HCT116 (cell line): Measurements from ENCODE around the gene GFPT2. TPM values are rescaled to one million over a fixed set of nuclear protein-coding genes. Genes with fewer than 3 reads are reported as not detected.

Experiments
- ATAC-seq: fragments of 200-7000 bp; cut with Tn5 transposase; 2 replicates; pipeline ENCODE4 v1.9.1; 2020; ENCODE audit warnings: mild to moderate bottlenecking, moderate library complexity
- BruUV-seq: library from RNA; stranded (reverse); fragments of 400-500 nt; replicated peaks from 2 replicates; lab custom pipeline; 2021; lab: Mats Ljungman, UMichigan
- CTCF ChIA-PET: fragments of 300-600 bp; sonication (Branson Sonifier 250); formaldehyde crosslinking; loops from one replicate; lab custom pipeline; 2021; ENCODE audit warnings: antibody characterized with exemption; lab: Charles Lee
- POLR2A ChIA-PET: fragments of 300-600, 350-600 bp; sonication (Branson Sonifier 250); formaldehyde crosslinking; loops from one replicate; lab custom pipeline; 2021; ENCODE audit warnings: antibody characterized with exemption; lab: Charles Lee
- RAD21 ChIA-PET, 2 experiments: fragments of 300-600 bp; sonication (Branson Sonifier 250); formaldehyde crosslinking; loops; one replicate each; lab custom pipeline; 2023; ENCODE audit warnings: low total read pairs in 2 of 2; ENCODE audit not compliant: uncharacterized antibody in 2 of 2, unreplicated experiment in 2 of 2, low non-redundant PET in 1 of 2; lab: Charles Lee
- DNase-seq: peaks from one replicate; pipeline ENCODE4 v3.0.0-alpha.2; 2010; ENCODE audit warnings: low read depth, low spot score
- H2AFZ ChIP-seq: fragments of 200-600 bp; shearing (Covaris generic), sonication (generic); 2 replicates; pipeline ENCODE4 v1.6.1; 2017; ENCODE audit warnings: low read depth, mixed run types, mixed read lengths, antibody characterized with exemption, low read length; ENCODE audit not compliant: poor library complexity, severe bottlenecking
- H3K27ac ChIP-seq: 2 replicates; pipeline ENCODE4 v1.5.1; 2012; ENCODE audit warnings: low read depth, low read length
- H3K27me3 ChIP-seq: fragments of 200-600 bp; sonication (generic); 2 replicates; pipeline ENCODE4 v1.6.1; 2016; ENCODE audit warnings: mixed run types, low read length, mixed read lengths; ENCODE audit not compliant: insufficient read depth
- H3K36me3 ChIP-seq, 2 experiments: fragments of 200-500 bp in 1 of 2; fragments of 200-600 bp in 1 of 2; sonication (Bioruptor generic) in 1 of 2; sonication (generic) in 1 of 2; 2 replicates each; pipeline versions ENCODE4 v1.5.1 to v1.6.1; 2014 to 2016; ENCODE audit warnings: low read length in 2 of 2, inconsistent platforms in 1 of 2, mixed read lengths in 1 of 2, mixed run types in 1 of 2; ENCODE audit not compliant: insufficient read depth in 2 of 2, control insufficient read depth in 1 of 2
- H3K4me1 ChIP-seq, 2 experiments: fragments of 200-600 bp in 1 of 2; sonication (generic) in 1 of 2; 2 replicates each; pipeline versions ENCODE4 v1.5.1 to v1.6.1; 2012 to 2017; ENCODE audit warnings: low read length in 2 of 2, inconsistent platforms in 1 of 2, mild to moderate bottlenecking in 1 of 2, mixed read lengths in 1 of 2, mixed run types in 1 of 2, moderate library complexity in 1 of 2; ENCODE audit not compliant: insufficient read depth in 2 of 2, control insufficient read depth in 1 of 2
- H3K4me2 ChIP-seq: fragments of 200-600 bp; sonication (generic); 2 replicates; pipeline ENCODE4 v1.6.1; 2017; ENCODE audit warnings: mixed run types, low read length, mixed read lengths
- H3K4me3 ChIP-seq, 2 experiments: fragments of 200-600 bp in 1 of 2; sonication (generic) in 1 of 2; replicated peaks in 1 of 2; 2 replicates each; pipeline ENCODE4 v1.5.1; 2011 to 2016; ENCODE audit warnings: low read length in 2 of 2, control low read depth in 1 of 2, low read depth in 1 of 2, mild to moderate bottlenecking in 1 of 2, mixed read lengths in 1 of 2, mixed run types in 1 of 2
- H3K79me2 ChIP-seq: fragments of 200-600 bp; sonication (generic); 2 replicates; pipeline ENCODE4 v1.6.1; 2017; ENCODE audit warnings: mild to moderate bottlenecking, mixed run types, low read length, moderate library complexity, mixed read lengths; ENCODE audit not compliant: insufficient read depth
- H3K9ac ChIP-seq: fragments of 200-600 bp; sonication (generic); 2 replicates; pipeline ENCODE4 v1.6.1; 2016; ENCODE audit warnings: low read length, mixed read lengths
- H3K9me2 ChIP-seq: fragments of 200-600 bp; sonication (generic), shearing (Covaris generic); 2 replicates; pipeline ENCODE4 v1.6.1; 2017; ENCODE audit warnings: mixed run types, mild to moderate bottlenecking, moderate library complexity; ENCODE audit not compliant: insufficient read depth
- H3K9me3 ChIP-seq, 2 experiments: fragments of 200-500 bp in 1 of 2; fragments of 200-600 bp in 1 of 2; sonication (Bioruptor generic) in 1 of 2; sonication (generic) in 1 of 2; 2 replicates each; pipeline ENCODE4 v1.6.1; 2014 to 2017; ENCODE audit warnings: low read length in 2 of 2, mixed read lengths in 2 of 2, inconsistent platforms in 1 of 2, low read depth in 1 of 2, mild to moderate bottlenecking in 1 of 2, mixed run types in 1 of 2, moderate library complexity in 1 of 2; ENCODE audit not compliant: control insufficient read depth in 1 of 2, insufficient read depth in 1 of 2
- H4K20me1 ChIP-seq: fragments of 200-600 bp; sonication (generic), shearing (Covaris generic); 2 replicates; pipeline ENCODE4 v1.6.1; 2017; ENCODE audit warnings: mixed run types, mild to moderate bottlenecking, moderate library complexity; ENCODE audit not compliant: insufficient read depth
- ATF3 ChIP-seq: IDR thresholded peaks from 2 replicates; pipeline ENCODE4 v1.6.1; 2012
- CBX3 ChIP-seq: IDR thresholded peaks from 2 replicates; pipeline ENCODE4 v1.6.1; 2012; ENCODE audit warnings: low read depth
- CEBPB ChIP-seq: IDR thresholded peaks from 2 replicates; pipeline ENCODE4 v1.6.1; 2012; ENCODE audit warnings: low read depth
- CTCF ChIP-seq, 3 experiments: fragments of 200-600 bp in 1 of 3; sonication (generic) in 1 of 3; IDR thresholded peaks in 2 of 3; conservative IDR thresholded peaks in 1 of 3; 2 replicates each; pipeline ENCODE4 v1.5.1; 2012 to 2017; ENCODE audit warnings: low read depth in 2 of 3, low read length in 2 of 3, antibody characterized with exemption in 1 of 3, borderline replicate concordance in 1 of 3, control low read depth in 1 of 3, mild to moderate bottlenecking in 1 of 3, mixed read lengths in 1 of 3, mixed run types in 1 of 3, moderate library complexity in 1 of 3; ENCODE audit not compliant: insufficient read depth in 1 of 3
- EZH2phosphoT487 ChIP-seq: fragments of 200-600 bp; IDR thresholded peaks from 2 replicates; pipeline ENCODE4 v1.6.1; 2018; ENCODE audit warnings: antibody characterized with exemption, borderline replicate concordance
- MAX ChIP-seq: IDR thresholded peaks from 2 replicates; pipeline ENCODE4 v1.6.1; 2012
- POLR2A ChIP-seq: IDR thresholded peaks from 2 replicates; pipeline ENCODE4 v1.7.0; 2011; ENCODE audit warnings: borderline replicate concordance; ENCODE audit not compliant: insufficient read depth, insufficient read length; ENCODE audit errors: extremely low read depth
- POLR2AphosphoS5 ChIP-seq: IDR thresholded peaks from 2 replicates; pipeline ENCODE4 v1.6.1; 2011; ENCODE audit warnings: mild to moderate bottlenecking, low read depth, low read length, moderate library complexity
- REST ChIP-seq: IDR thresholded peaks from 2 replicates; pipeline ENCODE4 v1.6.1; 2012; ENCODE audit warnings: low read depth
- SP1 ChIP-seq: IDR thresholded peaks from 2 replicates; pipeline ENCODE4 v1.6.1; 2012; ENCODE audit warnings: low read depth
- ZBTB33 ChIP-seq: IDR thresholded peaks from 2 replicates; pipeline ENCODE4 v1.6.1; 2011; ENCODE audit warnings: mild to moderate bottlenecking, low read length, moderate library complexity; ENCODE audit not compliant: insufficient replicate concordance; ENCODE audit errors: extremely low read depth
- ZFX ChIP-seq: fragments of 450-650 bp; IDR thresholded peaks from 2 replicates; pipeline ENCODE4 v1.6.1; 2017
- intact Hi-C: fragments of 100-400 bp; cut with micrococcal nuclease; formaldehyde crosslinking; loops from 2 replicates; pipeline ENCODE4 v1.10.0; 2022
- total RNA-seq: library from RNA; stranded (reverse); gene quantifications from one replicate; pipeline ENCODE4 v1.2.1, GENCODE V29; 2021; ENCODE audit not compliant: unreplicated experiment

Gene GFPT2
- total RNA-seq, 1 experiment from 2014 or later: 16.1 TPM

- ATAC-seq (no peak), DNase-seq (no peak)
- no peak overlapping the region for H3K4me3 ChIP-seq
- no peak overlapping the region for H3K9ac ChIP-seq
- no peaks in the 10 kb centered on the region for H3K9me3 ChIP-seq
- H3K27ac ChIP-seq: no peak overlapping the region
- H3K36me3 ChIP-seq: no peaks in the 10 kb centered on the region
- no peaks in the 10 kb centered on the region for H4K20me1 ChIP-seq
- H3K4me1 ChIP-seq: peaks cover 0 to 9% of the 10 kb centered on the region in 2 experiments; a peak in 1 of 4 replicates
- TF ChIP-seq EZH2phosphoT487 (no peak), CEBPB (no peak), ATF3 (no peak), REST (no peak)
- BruUV-seq: no TSS peak
- no peak overlapping the region for H2AFZ ChIP-seq
- RAD21 ChIA-PET: no interaction called here
- H3K4me2 ChIP-seq: no peak overlapping the region
- H3K27me3 ChIP-seq: no peaks in the 10 kb centered on the region
- CTCF ChIA-PET: no interaction called here
- POLR2A ChIA-PET: no interaction called here
- H3K9me2 ChIP-seq: no peaks in the 10 kb centered on the region
- intact Hi-C loops: no loop called here
- no peaks in the 10 kb centered on the region for H3K79me2 ChIP-seq
Observed at GRCh38 chr5:180354966-180355365, 1.8 kb upstream of the GFPT2 start.

- RAD21 ChIA-PET: no interaction called here
- Histone ChIP-seq H3K4me3 (peak overlapping the region in 1 of 2 experiments; percentile 74; a peak in 2 of 4 replicates), H3K36me3 (no peaks in the 10 kb centered on the region), H3K4me1 (peaks cover 0 to 9% of the 10 kb centered on the region in 2 experiments; a peak in 1 of 4 replicates), H3K27me3 (no peaks in the 10 kb centered on the region), H3K9me2 (no peaks in the 10 kb centered on the region), H3K4me2 (peak overlapping the region; percentile 89), H3K27ac (no peak overlapping the region), H4K20me1 (no peaks in the 10 kb centered on the region), H2AFZ (no peak overlapping the region), H3K9ac (no peak overlapping the region), H3K9me3 (no peaks in the 10 kb centered on the region), H3K79me2 (no peaks in the 10 kb centered on the region)
- POLR2A ChIA-PET: no interaction called here
- CTCF ChIA-PET: interaction anchor here (1.2 to 1.3 kb wide), 2 partner anchors 25 to 117 kb away, joined by 4 to 8 read pairs; no protein-coding TSS in a partner anchor
- no peak for ATAC-seq
- intact Hi-C loops: no loop called here
- DNase-seq: no peak
- BruUV-seq: no TSS peak
- TF ChIP-seq CBX3 (no peak), ZBTB33 (no peak), MAX (no peak), POLR2AphosphoS5 (no peak), CTCF (IDR thresholded peaks at IDR 0.05 in 2 of 3, conservative IDR thresholded peaks at IDR 0.05 in 1 of 3; ENCODE audit: borderline replicate concordance in 1 of 3, insufficient read depth in 1 of 3, low read depth in 2 of 3, low read length in 2 of 3) (no peak), ZFX (no peak), EZH2phosphoT487 (no peak), POLR2A (no peak), SP1 (no peak)
Observed at GRCh38 chr5:180353980-180354452, 880 bp upstream of the GFPT2 start.
